Tibial artery (tissue), 4 donors: ENCODE measurements around the gene VPS37D.
"Not testable (repeated sequence)": the region's sequence is repeated elsewhere in the genome, so short reads cannot be mapped to it uniquely, and the experiment has no call there.

Experiments
- DNase-seq, 2 donors: peaks; one replicate each; pipeline ENCODE4 v3.0.0-alpha.2; 2019
- H3K27ac ChIP-seq, 2 donors: fragments of 200-600 bp; sonication (generic) in 1 of 2; 1 replicate in 1 of 2; 2 replicates in 1 of 2; pipeline ENCODE4 v1.5.1; 2018 to 2019; ENCODE audit warnings: mild to moderate bottlenecking in 1 of 2
- H3K27me3 ChIP-seq, 2 donors: fragments of 200-600 bp; sonication (generic) in 1 of 2; one replicate each; pipeline versions ENCODE4 v1.5.1 to v1.6.0; 2016 to 2019
- H3K36me3 ChIP-seq, 3 donors: fragments of 200-600 bp; sonication (generic) in 2 of 3; one replicate each; pipeline ENCODE4 v1.5.1; 2016 to 2019; ENCODE audit warnings: mild to moderate bottlenecking in 2 of 3
- H3K4me1 ChIP-seq, 4 donors: fragments of 200-600 bp; sonication (generic) in 2 of 4; 1 replicate in 3 of 4; 2 replicates in 1 of 4; pipeline ENCODE4 v1.5.1; 2016 to 2019
- H3K4me3 ChIP-seq, 2 donors: fragments of 200-600 bp; sonication (generic) in 1 of 2; 1 replicate in 1 of 2; 2 replicates in 1 of 2; pipeline ENCODE4 v1.5.1; 2018 to 2019; ENCODE audit warnings: mild to moderate bottlenecking in 2 of 2
- H3K9me3 ChIP-seq, 3 donors: fragments of 200-600 bp; sonication (generic) in 1 of 3; one replicate each; pipeline ENCODE4 v1.5.1; 2016 to 2019
- intact Hi-C: fragments of 100-400 bp; cut with DNase I; formaldehyde crosslinking; loops from one replicate; pipeline ENCODE4 v1.15.0; 2023; ENCODE audit warnings: low total_unique reads
- TF ChIP-seq, protein P1 (sequence below), 2 experiments: fragments of 200-600 bp in 1 of 2; fragments of 450-650 bp in 1 of 2; IDR thresholded peaks; one replicate each; pipeline ENCODE4 v1.5.1; 2017 to 2019; ENCODE audit warnings: antibody characterized with exemption in 2 of 2, mild to moderate bottlenecking in 1 of 2, moderate library complexity in 1 of 2

Gene VPS37D

DNA sequence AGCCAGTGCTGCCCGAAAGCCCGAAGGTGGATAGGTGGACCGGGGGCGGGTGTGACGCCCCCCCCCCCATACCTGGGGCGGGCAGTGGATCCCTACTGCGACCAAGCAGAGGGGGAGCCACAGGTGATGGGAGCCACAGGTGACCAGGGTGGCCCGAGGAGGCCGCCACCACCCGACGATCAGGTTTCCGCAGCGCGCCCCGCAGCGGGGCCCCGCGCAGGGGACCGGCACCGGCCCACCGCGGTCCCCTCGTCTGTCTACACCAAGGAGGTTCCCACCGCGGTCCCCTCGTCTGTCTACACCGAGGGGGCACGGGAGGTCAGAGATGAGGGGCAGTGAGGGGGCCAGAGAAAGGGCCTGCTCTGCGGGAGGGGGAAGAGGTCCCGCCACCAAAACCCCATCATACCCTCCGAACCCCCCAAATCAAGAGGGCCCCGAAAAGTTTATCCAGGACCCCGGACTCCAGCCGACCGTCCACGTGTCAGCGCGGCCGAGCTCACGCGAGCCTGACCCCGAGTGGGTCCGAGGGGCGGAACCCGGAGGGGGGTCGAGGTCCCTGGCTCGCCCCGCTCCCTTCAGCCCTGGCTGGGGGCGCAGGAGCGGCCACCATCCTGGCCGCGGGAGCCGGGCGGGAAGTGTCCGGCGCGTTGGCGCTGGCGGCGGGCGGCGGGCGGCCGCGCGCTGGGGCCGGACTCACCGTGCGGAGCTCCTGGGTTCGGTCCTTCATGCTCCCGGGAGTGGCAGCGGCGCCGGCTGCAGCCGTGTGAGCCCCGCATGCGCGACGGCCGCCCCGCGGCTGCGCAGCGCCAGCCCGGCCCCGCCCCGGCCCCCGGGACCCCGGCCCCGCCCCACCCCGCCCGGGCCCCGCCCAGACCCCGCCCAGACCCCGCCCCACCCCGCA is 51.5 kb downstream of the VPS37D start, which contains the start of gene STX1A:
Gene STX1A, minus strand, starts transcription at position 765 of the 901 bp plus-strand sequence. Its CDS starts 38 bp downstream, at position 727.
- H3K36me3 ChIP-seq, result no peaks in the 10 kb centered on the region
- H3K27me3 ChIP-seq, result no peaks in the 10 kb centered on the region
- H3K9me3 ChIP-seq, result no peaks in the 10 kb centered on the region
- TF ChIP-seq, protein P1, sequence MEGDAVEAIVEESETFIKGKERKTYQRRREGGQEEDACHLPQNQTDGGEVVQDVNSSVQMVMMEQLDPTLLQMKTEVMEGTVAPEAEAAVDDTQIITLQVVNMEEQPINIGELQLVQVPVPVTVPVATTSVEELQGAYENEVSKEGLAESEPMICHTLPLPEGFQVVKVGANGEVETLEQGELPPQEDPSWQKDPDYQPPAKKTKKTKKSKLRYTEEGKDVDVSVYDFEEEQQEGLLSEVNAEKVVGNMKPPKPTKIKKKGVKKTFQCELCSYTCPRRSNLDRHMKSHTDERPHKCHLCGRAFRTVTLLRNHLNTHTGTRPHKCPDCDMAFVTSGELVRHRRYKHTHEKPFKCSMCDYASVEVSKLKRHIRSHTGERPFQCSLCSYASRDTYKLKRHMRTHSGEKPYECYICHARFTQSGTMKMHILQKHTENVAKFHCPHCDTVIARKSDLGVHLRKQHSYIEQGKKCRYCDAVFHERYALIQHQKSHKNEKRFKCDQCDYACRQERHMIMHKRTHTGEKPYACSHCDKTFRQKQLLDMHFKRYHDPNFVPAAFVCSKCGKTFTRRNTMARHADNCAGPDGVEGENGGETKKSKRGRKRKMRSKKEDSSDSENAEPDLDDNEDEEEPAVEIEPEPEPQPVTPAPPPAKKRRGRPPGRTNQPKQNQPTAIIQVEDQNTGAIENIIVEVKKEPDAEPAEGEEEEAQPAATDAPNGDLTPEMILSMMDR (IDR thresholded peaks at IDR 0.05), result no peak
- DNase-seq, result no peak
- intact Hi-C loops, result no loop called here
- H3K4me3 ChIP-seq, result peak within 1 kb of the TSS; percentile 63 to 82
- H3K27ac ChIP-seq, result peak within 1 kb of the TSS; percentile 72 to 81
- H3K4me1 ChIP-seq, result peaks cover 0 to 60% (median 55%) of the 10 kb centered on the region in 4 donors

DNA sequence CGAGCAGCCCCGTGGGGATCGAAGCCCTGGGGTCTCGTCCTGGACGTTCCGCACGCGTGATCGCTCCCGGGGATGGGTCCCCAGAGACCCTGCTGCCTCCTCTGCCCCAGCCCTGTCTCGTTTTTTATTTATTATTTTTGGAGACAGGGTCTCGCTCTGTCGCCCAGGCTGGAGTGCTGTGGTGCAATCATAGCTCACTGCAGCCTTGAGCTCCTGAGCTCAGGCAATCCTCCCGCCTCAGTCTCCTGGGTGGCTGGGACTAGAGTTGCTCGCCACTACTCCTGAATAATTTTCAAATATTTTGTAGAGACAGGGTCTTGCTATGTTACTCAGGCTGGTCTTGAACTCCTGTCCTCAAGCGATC is 52.2 kb downstream of the VPS37D start:
- no peak for DNase-seq
- Histone ChIP-seq H3K4me3 (peak overlapping the region; percentile 63 to 82), H3K36me3 (no peaks in the 10 kb centered on the region), H3K27ac (peak overlapping the region; percentile 72 to 81), H3K27me3 (no peaks in the 10 kb centered on the region), H3K9me3 (no peaks in the 10 kb centered on the region), H3K4me1 (peaks cover 0 to 60% (median 55%) of the 10 kb centered on the region in 4 donors)
- TF ChIP-seq, protein P1 (IDR thresholded peaks at IDR 0.05), result no peak
- intact Hi-C loops, result loop anchor here (5.0 kb wide), 2 partner anchors 37 to 97 kb away; partner anchors contain the start of genes BUD23, DNAJC30 and MLXIPL

DNA sequence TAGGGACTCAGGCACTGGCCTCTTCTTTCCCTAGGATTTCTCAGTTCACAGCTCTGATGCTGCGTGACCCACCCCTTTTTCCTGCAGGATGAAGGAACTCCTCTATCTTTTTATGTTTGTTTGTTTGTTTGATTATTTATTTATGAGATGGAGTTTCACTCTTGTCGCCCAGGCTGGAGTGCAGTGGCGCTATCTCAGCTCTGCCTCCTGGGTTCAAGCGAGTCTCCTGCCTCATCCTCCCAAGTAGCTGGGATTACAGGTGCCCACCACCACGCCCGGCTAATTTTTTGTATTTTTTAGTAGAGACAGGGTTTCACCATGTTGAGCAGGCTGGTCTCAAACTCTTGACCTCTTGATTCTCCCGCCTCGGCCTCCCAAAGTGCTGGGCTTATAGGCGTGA is 52.8 kb downstream of the VPS37D start:
- not testable (repeated sequence) for H3K9me3 ChIP-seq, H3K4me3 ChIP-seq, H3K27me3 ChIP-seq, DNase-seq, H3K36me3 ChIP-seq
- Histone ChIP-seq H3K27ac (peak overlapping the region; percentile 72 to 81), H3K4me1 (peaks cover 0 to 60% (median 53%) of the 10 kb centered on the region in 4 donors)
- intact Hi-C loops, result loop anchor here (5.0 kb wide), 2 partner anchors 38 to 98 kb away; partner anchors contain the start of genes BUD23, DNAJC30 and MLXIPL

DNA sequence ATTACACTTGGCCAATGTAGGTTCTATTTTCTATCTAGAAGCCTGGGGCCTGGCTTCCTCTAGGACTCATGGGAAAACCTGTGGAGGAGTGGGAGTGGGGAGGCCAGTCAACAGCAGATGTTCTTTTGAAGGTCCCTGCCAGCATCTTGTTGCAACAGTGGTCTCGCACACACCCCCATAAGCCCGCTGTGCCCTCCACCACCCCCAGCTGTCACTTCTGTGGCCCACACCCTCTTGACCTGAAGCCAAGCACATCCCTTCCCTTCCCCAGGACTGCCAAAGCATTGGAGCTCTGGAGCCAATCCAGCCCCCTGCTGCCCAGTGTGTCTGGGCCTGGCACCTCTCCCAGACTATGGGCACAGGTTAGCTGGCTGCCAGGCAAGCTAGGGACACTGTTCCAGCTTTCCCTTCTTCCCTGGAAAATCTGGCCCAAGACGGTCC is 53.8 kb downstream of the VPS37D start:
- intact Hi-C loops, result loop anchor here (5.0 kb wide), 2 partner anchors 39 to 99 kb away; partner anchors contain the start of genes BUD23, DNAJC30 and MLXIPL
- Histone ChIP-seq H3K27ac (peak overlapping the region; percentile 72 to 81), H3K4me3 (no peak overlapping the region), H3K4me1 (peaks cover 0 to 54% (median 50%) of the 10 kb centered on the region in 4 donors), H3K9me3 (no peaks in the 10 kb centered on the region), H3K36me3 (no peaks in the 10 kb centered on the region), H3K27me3 (peaks cover 0 to 5% of the 10 kb centered on the region in 2 donors)
- TF ChIP-seq, protein P1 (IDR thresholded peaks at IDR 0.05), result no peak
- DNase-seq, result peak; percentile 77 to 92
